ENCODE measurements around the gene PRSS22.

DNA sequence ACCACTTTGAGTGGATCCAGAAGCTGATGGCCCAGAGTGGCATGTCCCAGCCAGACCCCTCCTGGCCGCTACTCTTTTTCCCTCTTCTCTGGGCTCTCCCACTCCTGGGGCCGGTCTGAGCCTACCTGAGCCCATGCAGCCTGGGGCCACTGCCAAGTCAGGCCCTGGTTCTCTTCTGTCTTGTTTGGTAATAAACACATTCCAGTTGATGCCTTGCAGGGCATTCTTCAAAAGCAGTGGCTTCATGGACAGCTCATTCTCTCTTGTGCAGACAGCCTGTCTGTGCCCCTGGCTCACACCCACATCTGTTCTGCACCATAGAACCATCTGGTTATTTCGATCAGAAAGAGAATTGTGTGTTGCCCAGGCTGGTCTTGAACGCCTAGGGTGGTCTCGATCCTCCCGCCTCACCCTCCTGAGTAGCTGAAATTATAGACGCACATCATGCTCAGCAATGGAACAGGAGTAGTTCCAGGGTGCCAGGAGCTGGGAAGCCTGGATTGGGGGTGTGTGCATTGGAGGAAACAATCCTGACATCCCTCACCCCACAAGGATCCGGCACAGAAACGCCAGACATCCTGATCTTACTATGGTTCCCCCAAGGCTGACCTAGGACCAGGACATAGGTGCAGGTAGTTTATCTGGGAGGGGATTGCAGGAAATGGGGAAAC, 36.3 kb downstream of the PRSS22 start:
- TF ChIP-seq, protein P1, sequence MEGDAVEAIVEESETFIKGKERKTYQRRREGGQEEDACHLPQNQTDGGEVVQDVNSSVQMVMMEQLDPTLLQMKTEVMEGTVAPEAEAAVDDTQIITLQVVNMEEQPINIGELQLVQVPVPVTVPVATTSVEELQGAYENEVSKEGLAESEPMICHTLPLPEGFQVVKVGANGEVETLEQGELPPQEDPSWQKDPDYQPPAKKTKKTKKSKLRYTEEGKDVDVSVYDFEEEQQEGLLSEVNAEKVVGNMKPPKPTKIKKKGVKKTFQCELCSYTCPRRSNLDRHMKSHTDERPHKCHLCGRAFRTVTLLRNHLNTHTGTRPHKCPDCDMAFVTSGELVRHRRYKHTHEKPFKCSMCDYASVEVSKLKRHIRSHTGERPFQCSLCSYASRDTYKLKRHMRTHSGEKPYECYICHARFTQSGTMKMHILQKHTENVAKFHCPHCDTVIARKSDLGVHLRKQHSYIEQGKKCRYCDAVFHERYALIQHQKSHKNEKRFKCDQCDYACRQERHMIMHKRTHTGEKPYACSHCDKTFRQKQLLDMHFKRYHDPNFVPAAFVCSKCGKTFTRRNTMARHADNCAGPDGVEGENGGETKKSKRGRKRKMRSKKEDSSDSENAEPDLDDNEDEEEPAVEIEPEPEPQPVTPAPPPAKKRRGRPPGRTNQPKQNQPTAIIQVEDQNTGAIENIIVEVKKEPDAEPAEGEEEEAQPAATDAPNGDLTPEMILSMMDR (IDR thresholded peaks at IDR 0.05 in 4 of 5, conservative IDR thresholded peaks at IDR 0.05 in 1 of 5) = no peak
- no peak for TF ChIP-seq POLR2A (IDR thresholded peaks at IDR 0.05)
